Measurements from ENCODE around the gene TGM1.
A peak's percentile ranks its signal among the peaks of the same experiment; 100 is the strongest.

TGM1 gene

DNA sequence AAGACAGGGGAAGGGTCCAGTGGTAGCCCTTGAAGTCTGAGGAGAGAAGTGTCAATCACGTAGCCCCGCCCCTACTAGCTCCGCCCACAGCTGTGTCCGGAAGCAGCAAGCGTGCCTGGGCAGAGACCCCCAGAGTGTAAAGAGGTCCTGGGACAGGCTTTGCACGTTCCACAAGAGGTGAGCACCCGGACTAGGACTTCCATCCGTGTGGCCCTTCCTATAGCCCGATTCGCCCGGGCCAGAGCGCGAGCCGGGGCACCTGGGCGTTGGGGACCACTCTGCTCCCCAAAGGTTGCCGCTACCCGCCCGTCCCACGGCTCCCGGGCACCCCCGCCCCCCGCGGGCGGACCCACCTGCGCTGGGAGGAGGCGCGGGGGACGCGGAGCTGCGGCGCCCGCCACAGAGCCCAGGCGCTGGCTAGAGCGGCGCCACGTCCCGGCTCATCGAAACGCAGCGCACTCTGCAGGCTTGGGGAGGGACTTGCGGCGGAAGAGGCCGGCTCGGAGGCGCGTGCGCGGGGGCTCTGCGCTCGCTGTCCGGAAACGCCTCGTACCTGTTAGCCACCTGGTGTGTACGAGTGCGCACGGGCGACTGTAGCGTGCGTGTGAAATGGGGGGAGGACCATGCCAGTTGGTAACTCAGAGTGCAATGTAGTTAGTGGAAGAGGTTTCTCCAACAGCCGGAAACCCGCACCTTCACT is 8.3 kb upstream of the TGM1 start, which contains the start of gene RABGGTA:
Gene RABGGTA (minus strand): TSS at position 464 of the 700 bp plus-strand sequence. CDS start 482 bp downstream, outside the sequence.
- peak within 1 kb of the TSS; percentile 65 for H2AFZ ChIP-seq (ENCODE audit: low read length)
- peak within 1 kb of the TSS; percentile 73 for H3K27ac ChIP-seq (ENCODE audit: low read length)
- no peaks in the 10 kb centered on the region for H4K20me1 ChIP-seq (ENCODE audit: insufficient read depth, low read length)
- peak within 1 kb of the TSS; percentile 77 for H3K4me3 ChIP-seq (ENCODE audit: low read length)
- peaks cover 19% of the 10 kb centered on the region for H3K4me1 ChIP-seq (ENCODE audit: low read length)
- H3K9me3 ChIP-seq (replicated peaks; ENCODE audit: insufficient read depth, low read length) = no peaks in the 10 kb centered on the region
- peak within 1 kb of the TSS; percentile 92 for H3K4me2 ChIP-seq (ENCODE audit: low read depth, low read length)
- no peaks in the 10 kb centered on the region for H3K36me3 ChIP-seq (replicated peaks; ENCODE audit: insufficient read depth, low read length)
- H3K27me3 ChIP-seq (replicated peaks; ENCODE audit: insufficient read depth, low read length) = no peaks in the 10 kb centered on the region
- TF ChIP-seq, protein P1, sequence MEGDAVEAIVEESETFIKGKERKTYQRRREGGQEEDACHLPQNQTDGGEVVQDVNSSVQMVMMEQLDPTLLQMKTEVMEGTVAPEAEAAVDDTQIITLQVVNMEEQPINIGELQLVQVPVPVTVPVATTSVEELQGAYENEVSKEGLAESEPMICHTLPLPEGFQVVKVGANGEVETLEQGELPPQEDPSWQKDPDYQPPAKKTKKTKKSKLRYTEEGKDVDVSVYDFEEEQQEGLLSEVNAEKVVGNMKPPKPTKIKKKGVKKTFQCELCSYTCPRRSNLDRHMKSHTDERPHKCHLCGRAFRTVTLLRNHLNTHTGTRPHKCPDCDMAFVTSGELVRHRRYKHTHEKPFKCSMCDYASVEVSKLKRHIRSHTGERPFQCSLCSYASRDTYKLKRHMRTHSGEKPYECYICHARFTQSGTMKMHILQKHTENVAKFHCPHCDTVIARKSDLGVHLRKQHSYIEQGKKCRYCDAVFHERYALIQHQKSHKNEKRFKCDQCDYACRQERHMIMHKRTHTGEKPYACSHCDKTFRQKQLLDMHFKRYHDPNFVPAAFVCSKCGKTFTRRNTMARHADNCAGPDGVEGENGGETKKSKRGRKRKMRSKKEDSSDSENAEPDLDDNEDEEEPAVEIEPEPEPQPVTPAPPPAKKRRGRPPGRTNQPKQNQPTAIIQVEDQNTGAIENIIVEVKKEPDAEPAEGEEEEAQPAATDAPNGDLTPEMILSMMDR (IDR thresholded peaks at IDR 0.05; ENCODE audit: low read length) = peak; percentile 49
- no peak for TF ChIP-seq EZH2 (optimal IDR thresholded peaks at IDR 0.05; ENCODE audit: low read depth, low read length)
- H3K79me2 ChIP-seq (ENCODE audit: low read length) = 0 out of 2 replicates have a peak, but pooled peaks cover 5% of the 10 kb centered on the region
- H3F3A ChIP-seq (ENCODE audit: insufficient read depth, low read length) = 0 out of 2 replicates have a peak, but pooled peaks cover 6% of the 10 kb centered on the region
- H3K9me2 ChIP-seq (replicated peaks; ENCODE audit: insufficient read depth, low read length) = no peaks in the 10 kb centered on the region
- DNase-seq = peak; percentile 91
- peak within 1 kb of the TSS; percentile 94 for H3K9ac ChIP-seq (ENCODE audit: low read length)

DNA sequence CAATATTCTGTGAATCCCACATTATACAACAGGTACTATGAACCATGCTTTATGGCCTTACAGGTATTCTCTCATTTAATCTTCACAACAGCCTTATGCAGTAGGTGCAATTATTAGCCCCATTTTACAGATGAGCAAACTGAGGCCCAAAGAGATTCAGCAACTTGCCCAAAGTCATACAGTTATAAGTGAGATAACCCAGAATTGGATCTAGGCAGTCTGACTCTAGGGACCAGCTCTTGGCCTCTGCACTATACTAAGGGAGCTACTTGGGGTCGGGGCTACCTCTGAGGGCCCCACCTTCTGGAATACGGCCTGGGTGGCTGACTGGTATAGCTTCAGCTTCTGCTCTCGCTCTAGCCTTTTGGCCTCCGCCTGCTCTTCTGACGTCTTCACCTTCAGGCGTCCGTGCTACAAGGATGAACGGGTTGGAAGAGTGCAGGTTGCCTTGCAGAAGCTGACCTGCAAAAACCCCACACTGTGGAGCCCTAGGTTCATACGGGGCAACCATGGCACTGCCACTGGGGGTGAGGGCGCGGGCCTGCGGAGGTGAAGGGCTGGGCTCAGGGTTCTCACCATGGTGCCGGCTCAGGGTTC is 7.7 kb upstream of the TGM1 start:
- H3K4me3 ChIP-seq (ENCODE audit: low read length) = peak overlapping the region; percentile 77
- H3K79me2 ChIP-seq (ENCODE audit: low read length) = 0 out of 2 replicates have a peak, but pooled peaks cover 5% of the 10 kb centered on the region
- peak overlapping the region; percentile 94 for H3K9ac ChIP-seq (ENCODE audit: low read length)
- peak overlapping the region; percentile 92 for H3K4me2 ChIP-seq (ENCODE audit: low read depth, low read length)
- peak overlapping the region; percentile 73; the same call in 1 of the 2 replicates for H3K27ac ChIP-seq (ENCODE audit: low read length)
- no peak for DNase-seq
- H3K36me3 ChIP-seq (replicated peaks; ENCODE audit: insufficient read depth, low read length) = no peaks in the 10 kb centered on the region
- TF ChIP-seq EZH2 (optimal IDR thresholded peaks at IDR 0.05; ENCODE audit: low read depth, low read length) (no peak), EZH2phosphoT487 (IDR thresholded peaks at IDR 0.05; ENCODE audit: low read length) (no peak)
- TF ChIP-seq, protein P1 (IDR thresholded peaks at IDR 0.05; ENCODE audit: low read length) = no peak
- no peaks in the 10 kb centered on the region for H3K9me2 ChIP-seq (replicated peaks; ENCODE audit: insufficient read depth, low read length)
- no peaks in the 10 kb centered on the region for H4K20me1 ChIP-seq (ENCODE audit: insufficient read depth, low read length)
- peaks cover 19% of the 10 kb centered on the region for H3K4me1 ChIP-seq (ENCODE audit: low read length)
- H2AFZ ChIP-seq (ENCODE audit: low read length) = peak overlapping the region; percentile 65
- 0 out of 2 replicates have a peak, but pooled peaks cover 6% of the 10 kb centered on the region for H3F3A ChIP-seq (ENCODE audit: insufficient read depth, low read length)
- no peaks in the 10 kb centered on the region for H3K27me3 ChIP-seq (replicated peaks; ENCODE audit: insufficient read depth, low read length)
- H3K9me3 ChIP-seq (replicated peaks; ENCODE audit: insufficient read depth, low read length) = no peaks in the 10 kb centered on the region

DNA sequence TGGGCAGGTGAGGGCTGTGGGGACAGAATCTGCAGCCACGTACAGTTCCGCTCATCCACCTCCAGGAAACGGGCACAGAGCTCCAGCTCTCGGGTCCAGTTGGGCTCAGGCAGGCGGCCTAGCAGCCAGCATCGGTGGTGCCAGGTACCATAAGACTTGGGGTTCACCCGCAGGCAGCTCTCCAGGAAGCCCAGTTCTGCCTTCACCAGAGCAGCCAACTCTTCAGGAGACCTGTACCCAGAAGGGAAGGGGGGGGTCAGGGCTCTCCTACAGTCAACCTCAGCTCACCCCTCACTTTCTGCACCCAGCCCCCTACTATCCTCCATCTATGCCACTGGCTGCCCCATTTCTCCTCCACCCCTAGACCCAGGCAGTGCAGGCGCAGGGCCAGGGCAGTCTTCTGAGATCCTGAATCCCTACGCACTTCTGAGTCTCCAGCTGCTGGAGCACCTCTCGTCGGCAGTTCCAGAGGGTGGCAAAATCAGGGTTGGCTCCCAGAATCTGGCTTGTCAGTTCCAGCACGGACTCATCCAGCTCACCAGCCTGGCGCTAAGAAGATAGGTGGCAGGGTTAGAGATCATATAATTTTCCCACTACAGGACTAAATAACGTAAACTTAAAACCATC is 7.0 kb upstream of the TGM1 start:
- no peaks in the 10 kb centered on the region for H3K27me3 ChIP-seq (replicated peaks; ENCODE audit: insufficient read depth, low read length)
- no peaks in the 10 kb centered on the region for H3K9me3 ChIP-seq (replicated peaks; ENCODE audit: insufficient read depth, low read length)
- no peak overlapping the region for H3K4me3 ChIP-seq (ENCODE audit: low read length)

More for the DNA sequence above, 7.0 kb upstream of the TGM1 start:
- Histone ChIP-seq H3F3A (ENCODE audit: insufficient read depth, low read length) (0 out of 2 replicates have a peak, but pooled peaks cover 6% of the 10 kb centered on the region), H3K4me1 (ENCODE audit: low read length) (peaks cover 19% of the 10 kb centered on the region), H3K9me2 (replicated peaks; ENCODE audit: insufficient read depth, low read length) (no peaks in the 10 kb centered on the region), H3K79me2 (ENCODE audit: low read length) (0 out of 2 replicates have a peak, but pooled peaks cover 5% of the 10 kb centered on the region), H3K4me2 (ENCODE audit: low read depth, low read length) (peak overlapping the region; percentile 92; the same call in 1 of the 2 replicates), H2AFZ (ENCODE audit: low read length) (no peak overlapping the region), H4K20me1 (ENCODE audit: insufficient read depth, low read length) (no peaks in the 10 kb centered on the region), H3K27ac (ENCODE audit: low read length) (no peak overlapping the region), H3K9ac (ENCODE audit: low read length) (no peak overlapping the region), H3K36me3 (replicated peaks; ENCODE audit: insufficient read depth, low read length) (no peaks in the 10 kb centered on the region)
- TF ChIP-seq, protein P1 (IDR thresholded peaks at IDR 0.05; ENCODE audit: low read length) = no peak
- no peak for DNase-seq
